ENCODE results near the gene ITSN2.

- TF ChIP-seq CTCF (IDR thresholded peaks at IDR 0.05): no peak
- TF ChIP-seq POLR2A (IDR thresholded peaks at IDR 0.05): no peak
Measured at GRCh38 chr2:24404491-24404921, 44.2 kb upstream of the ITSN2 start.
